Lung (tissue), 12 donors: ENCODE results near the gene RPP25L. TPM values are rescaled to one million over a fixed set of nuclear protein-coding genes. Genes with fewer than 3 reads are reported as not detected.
A peak's percentile ranks its signal among the peaks of the same experiment; 100 is the strongest.
"Not testable (repeated sequence)": the region's sequence is repeated elsewhere in the genome, so short reads cannot be mapped to it uniquely, and the experiment has no call there.

Source experiments
- ATAC-seq: fragments of 200-7000 bp; cut with Tn5 transposase; one replicate; pipeline ENCODE4 v1.9.1; 2020; ENCODE audit warnings: moderate number of reproducible peaks; ENCODE audit not compliant: insufficient read depth, low FRiP score
- DNase-seq, 3 donors: peaks; one replicate each; pipeline ENCODE4 v3.0.0-alpha.2; 2013 to 2017
- H3K27ac ChIP-seq, 2 donors: one replicate each; pipeline ENCODE4 v1.5.1; 2013; ENCODE audit warnings: mild to moderate bottlenecking in 2 of 2, moderate library complexity in 2 of 2, control low read depth in 1 of 2, inconsistent platforms in 1 of 2, low read depth in 1 of 2, low read length in 1 of 2
- H3K27me3 ChIP-seq, 3 donors: one replicate each; pipeline ENCODE4 v1.5.1; 2013; ENCODE audit warnings: low read length in 2 of 3; ENCODE audit not compliant: control insufficient read depth in 3 of 3, insufficient read depth in 3 of 3
- H3K36me3 ChIP-seq, 4 donors: one replicate each; pipeline ENCODE4 v1.5.1; 2013; ENCODE audit warnings: low read length in 4 of 4, mild to moderate bottlenecking in 1 of 4, moderate library complexity in 1 of 4; ENCODE audit not compliant: control insufficient read depth in 4 of 4, insufficient read depth in 4 of 4
- H3K4me1 ChIP-seq, 5 donors: one replicate each; pipeline ENCODE4 v1.5.1; 2013; ENCODE audit warnings: low read length in 5 of 5, mild to moderate bottlenecking in 2 of 5, moderate library complexity in 1 of 5; ENCODE audit not compliant: control insufficient read depth in 5 of 5, insufficient read depth in 5 of 5
- H3K4me3 ChIP-seq: one replicate; pipeline ENCODE4 v1.5.1; 2013; ENCODE audit warnings: mild to moderate bottlenecking, control low read depth, moderate library complexity
- H3K9ac ChIP-seq, 2 donors: one replicate each; pipeline ENCODE4 v1.5.1; 2013; ENCODE audit warnings: low read length in 2 of 2, control low read depth in 1 of 2; ENCODE audit not compliant: insufficient read depth in 1 of 2
- H3K9me3 ChIP-seq, 4 donors: one replicate each; pipeline ENCODE4 v1.5.1; 2013; ENCODE audit warnings: low read length in 3 of 4, mild to moderate bottlenecking in 1 of 4, moderate library complexity in 1 of 4; ENCODE audit not compliant: control insufficient read depth in 4 of 4, insufficient read depth in 3 of 4
- WGBS, 2 donors: extraction: QIAGEN DNeasy Blood & Tissue Kit; methylation state at CpG; one replicate each; pipeline ENCODE4 v1.1.7; 2013; 5-methylcytosine and 5-hydroxymethylcytosine counted together
- polyA plus RNA-seq, 2 donors: library from polyadenylated mRNA; stranded (reverse); fragments of 200-250 nt; gene quantifications; one replicate each; pipeline ENCODE4 v1.2.1, GENCODE V29; 2013
- total RNA-seq, 2 donors: library from RNA; depleted of rRNA in 1 of 2; stranded (reverse); fragments of >200 nt in 1 of 2; gene quantifications; one replicate each; pipeline ENCODE4 v1.2.1, GENCODE V29; 2014 to 2021
- TF ChIP-seq, protein P1 (sequence below): IDR thresholded peaks from 2 replicates; pipeline ENCODE4 v1.5.1; 2012; ENCODE audit warnings: mild to moderate bottlenecking; ENCODE audit errors: control extremely low read depth, extremely low read depth
- donor health status: control.
- donor health status: control.
- donor health status: Bipolar disorder and iron deficiency.
- donor health status: healthy.
- donor health status: DM: yes; HTN: yes; CAD: no.

RPP25L gene
- total and polyA plus RNA-seq, 4 donors, result 17.0 to 32.6 (median 25.7) TPM

- Histone ChIP-seq H3K4me3 (no peak overlapping the region), H3K36me3 (peaks cover 0 to 18% (median 14%) of the 10 kb centered on the region in 4 donors), H3K9me3 (no peaks in the 10 kb centered on the region), H3K27me3 (no peaks in the 10 kb centered on the region), H3K4me1 (peaks cover 0 to 18% (median 3%) of the 10 kb centered on the region in 5 donors), H3K27ac (no peak overlapping the region), H3K9ac (no peak overlapping the region)
- DNase-seq (no peak), ATAC-seq (no peak)
- TF ChIP-seq, protein P1, sequence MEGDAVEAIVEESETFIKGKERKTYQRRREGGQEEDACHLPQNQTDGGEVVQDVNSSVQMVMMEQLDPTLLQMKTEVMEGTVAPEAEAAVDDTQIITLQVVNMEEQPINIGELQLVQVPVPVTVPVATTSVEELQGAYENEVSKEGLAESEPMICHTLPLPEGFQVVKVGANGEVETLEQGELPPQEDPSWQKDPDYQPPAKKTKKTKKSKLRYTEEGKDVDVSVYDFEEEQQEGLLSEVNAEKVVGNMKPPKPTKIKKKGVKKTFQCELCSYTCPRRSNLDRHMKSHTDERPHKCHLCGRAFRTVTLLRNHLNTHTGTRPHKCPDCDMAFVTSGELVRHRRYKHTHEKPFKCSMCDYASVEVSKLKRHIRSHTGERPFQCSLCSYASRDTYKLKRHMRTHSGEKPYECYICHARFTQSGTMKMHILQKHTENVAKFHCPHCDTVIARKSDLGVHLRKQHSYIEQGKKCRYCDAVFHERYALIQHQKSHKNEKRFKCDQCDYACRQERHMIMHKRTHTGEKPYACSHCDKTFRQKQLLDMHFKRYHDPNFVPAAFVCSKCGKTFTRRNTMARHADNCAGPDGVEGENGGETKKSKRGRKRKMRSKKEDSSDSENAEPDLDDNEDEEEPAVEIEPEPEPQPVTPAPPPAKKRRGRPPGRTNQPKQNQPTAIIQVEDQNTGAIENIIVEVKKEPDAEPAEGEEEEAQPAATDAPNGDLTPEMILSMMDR, result no peak
Measured at GRCh38 chr9:34644766-34645314, 32.9 kb upstream of the RPP25L start.

- Histone ChIP-seq H3K36me3 (no peaks in the 10 kb centered on the region), H3K4me3 (no peak overlapping the region), H3K27me3 (no peaks in the 10 kb centered on the region), H3K27ac (no peak overlapping the region), H3K4me1 (peaks cover 0 to 24% (median 9%) of the 10 kb centered on the region in 5 donors), H3K9me3 (no peaks in the 10 kb centered on the region), H3K9ac (no peak overlapping the region)
- TF ChIP-seq, protein P1, result no peak
- DNase-seq, result no peak
- ATAC-seq, result no peak
- WGBS, 2 donors, result 94 to 98% methylated on average over 1 of the region's 1 CpG
Measured at GRCh38 chr9:34642679-34643078, 30.8 kb upstream of the RPP25L start.

- not testable (repeated sequence) for H3K27me3 ChIP-seq, H3K9ac ChIP-seq, ATAC-seq, DNase-seq, H3K27ac ChIP-seq, H3K4me3 ChIP-seq, H3K9me3 ChIP-seq, H3K36me3 ChIP-seq
- WGBS, 2 donors, result 85 to 93% methylated on average over 8 of the region's 8 CpGs
- H3K4me1 ChIP-seq, result peaks cover 0 to 19% (median 7%) of the 10 kb centered on the region in 5 donors
Measured at GRCh38 chr9:34639322-34639721, 27.4 kb upstream of the RPP25L start.

GRCh38 chr9:34638138-34638445, 26.2 kb upstream of the RPP25L start:
- peak overlapping the region; percentile 28 to 90 for H3K9ac ChIP-seq
- ATAC-seq (no peak), DNase-seq (no peak)
- WGBS, 2 donors, result 27 to 28% methylated on average over 7 of the region's 7 CpGs
- peak overlapping the region; percentile 71 for H3K4me3 ChIP-seq
- peaks cover 0 to 8% (median 5%) of the 10 kb centered on the region in 4 donors for H3K36me3 ChIP-seq
- no peaks in the 10 kb centered on the region for H3K27me3 ChIP-seq
- TF ChIP-seq, protein P1, result no peak
- no peaks in the 10 kb centered on the region for H3K9me3 ChIP-seq
- H3K4me1 ChIP-seq, result peaks cover 0 to 19% (median 7%) of the 10 kb centered on the region in 5 donors
- H3K27ac ChIP-seq, result peak overlapping the region; percentile 78 to 91
